RCC 7860 (cell line): ENCODE data around the gene PWP2.
"Not testable (repeated sequence)": the region's sequence is repeated elsewhere in the genome, so short reads cannot be mapped to it uniquely, and the experiment has no call there.

Experiments
- DNase-seq: peaks from one replicate; pipeline ENCODE4 v3.0.0-alpha.2; 2015; ENCODE audit warnings: low spot score
- FAIRE-seq: peaks from 2 replicates; lab custom pipeline; 2012; peaks lifted over from hg19 to GRCh38; lab: Jason Lieb, UNC

Gene PWP2

DNA sequence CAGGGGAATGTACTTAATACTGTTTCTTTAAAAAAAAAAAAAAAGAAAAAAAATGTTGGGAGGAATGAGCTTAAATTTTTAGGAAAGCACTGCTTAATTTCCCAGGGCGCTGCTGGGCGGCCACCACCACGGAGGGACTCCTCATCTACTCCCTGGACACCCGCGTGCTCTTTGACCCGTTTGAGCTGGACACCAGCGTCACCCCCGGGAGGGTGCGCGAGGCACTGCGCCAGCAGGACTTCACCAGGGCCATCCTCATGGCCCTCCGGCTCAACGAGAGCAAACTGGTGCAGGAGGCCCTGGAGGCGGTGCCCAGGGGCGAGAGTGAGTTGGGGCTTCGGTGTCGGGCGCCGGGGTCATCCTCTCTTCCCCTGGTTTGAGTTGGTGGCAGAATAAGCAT lies 20.6 kb downstream of the PWP2 start:
- FAIRE-seq, DNase-seq: not testable (repeated sequence)

DNA sequence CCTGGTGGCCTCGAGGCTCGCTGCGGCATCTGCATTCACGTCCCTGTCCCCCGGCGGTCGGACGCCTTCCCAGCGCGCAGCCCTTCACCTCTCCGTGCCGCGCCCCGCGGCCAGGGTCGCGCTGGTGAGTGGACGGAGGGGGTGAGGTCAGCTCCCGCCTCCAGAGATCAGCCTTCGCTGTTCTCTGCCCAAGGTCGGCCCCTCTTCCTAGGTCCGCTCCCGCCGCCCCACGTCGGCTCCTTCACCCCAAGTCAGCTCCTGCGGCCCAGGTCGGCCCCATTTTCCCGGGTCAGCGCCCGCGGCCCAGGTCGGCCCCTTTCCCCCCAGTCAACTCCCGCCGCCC lies 26.5 kb downstream of the PWP2 start:
- DNase-seq, FAIRE-seq: not testable (repeated sequence)

DNA sequence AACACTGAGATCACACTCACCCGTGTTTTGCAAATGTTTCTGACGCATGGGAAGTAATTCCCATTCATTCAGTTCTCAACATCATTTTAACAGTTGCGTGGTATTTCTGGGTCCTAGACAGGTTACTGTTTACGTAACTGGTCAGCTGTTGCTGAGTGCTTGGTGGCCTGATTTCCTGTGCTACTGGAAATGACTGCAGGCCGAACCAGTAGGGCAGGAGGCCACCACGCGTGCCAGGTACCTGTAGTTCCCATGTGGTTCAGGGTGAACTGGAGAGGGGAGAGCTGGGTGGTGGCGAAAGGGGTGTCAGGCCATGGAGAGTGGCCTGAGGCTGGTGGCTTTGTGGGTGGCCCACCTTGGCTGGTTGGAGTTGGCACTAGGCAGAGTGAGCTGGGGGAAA lies 27.5 kb downstream of the PWP2 start:
- DNase-seq, FAIRE-seq: not testable (repeated sequence)

DNA sequence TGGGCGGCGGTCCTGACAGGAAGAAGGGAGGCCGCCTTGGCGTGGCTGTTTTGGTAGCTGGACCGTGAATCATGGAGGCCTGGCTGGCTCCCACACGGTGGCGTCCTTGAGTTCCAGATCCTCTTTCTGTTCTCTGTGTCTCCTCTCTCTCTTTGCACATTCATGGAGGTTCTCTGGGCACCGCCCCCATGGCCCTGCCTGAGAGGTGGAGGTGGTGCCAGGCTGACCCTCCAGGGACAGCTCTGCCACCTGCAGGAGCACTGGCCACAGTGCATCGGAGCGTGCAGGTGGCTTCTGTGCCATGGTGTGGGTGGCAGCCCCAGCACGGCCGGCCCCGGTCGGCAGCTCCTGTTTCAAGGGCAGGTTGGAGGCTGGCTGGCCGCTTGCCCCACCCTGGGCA lies 30.8 kb downstream of the PWP2 start:
- DNase-seq = not testable (repeated sequence)
- peak; percentile 85 for FAIRE-seq

DNA sequence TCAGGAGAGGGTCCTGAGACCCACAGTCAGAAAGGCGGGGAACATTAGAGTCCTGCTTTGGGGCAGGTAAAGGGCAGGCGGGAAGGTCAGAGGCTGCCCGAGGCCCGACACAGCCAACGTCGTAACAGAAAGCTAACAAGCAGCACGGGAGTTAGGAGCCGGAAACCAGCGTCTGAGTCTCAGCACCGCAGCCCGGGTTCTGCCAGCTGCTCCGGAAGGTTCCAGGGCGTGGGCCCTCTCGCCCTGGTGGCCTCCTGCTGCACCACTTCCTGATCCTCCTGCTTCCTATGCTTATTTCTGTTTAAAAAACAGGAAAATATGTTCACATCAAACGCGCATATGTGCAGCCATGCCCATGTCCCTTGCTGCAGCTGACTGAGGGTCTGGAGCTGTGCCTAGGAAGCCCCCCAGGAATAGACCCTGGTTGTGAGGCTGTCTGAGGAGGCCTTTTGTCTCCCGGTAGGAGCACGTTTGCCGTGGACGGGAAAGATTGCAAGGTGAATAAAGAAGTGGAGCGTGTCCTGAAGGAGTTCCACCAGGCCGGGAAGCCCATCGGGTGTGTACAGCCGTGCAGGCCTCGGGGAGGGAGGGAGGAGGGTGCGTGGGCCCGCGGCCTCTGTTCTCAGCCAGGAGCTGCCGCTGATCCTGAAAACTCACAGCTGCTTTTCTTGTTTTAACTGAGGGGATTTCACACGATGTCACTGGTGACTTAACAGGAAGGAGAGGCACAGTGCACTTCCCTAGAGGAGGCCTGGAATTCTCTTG lies 32.8 kb downstream of the PWP2 start:
- DNase-seq, FAIRE-seq: not testable (repeated sequence)

DNA sequence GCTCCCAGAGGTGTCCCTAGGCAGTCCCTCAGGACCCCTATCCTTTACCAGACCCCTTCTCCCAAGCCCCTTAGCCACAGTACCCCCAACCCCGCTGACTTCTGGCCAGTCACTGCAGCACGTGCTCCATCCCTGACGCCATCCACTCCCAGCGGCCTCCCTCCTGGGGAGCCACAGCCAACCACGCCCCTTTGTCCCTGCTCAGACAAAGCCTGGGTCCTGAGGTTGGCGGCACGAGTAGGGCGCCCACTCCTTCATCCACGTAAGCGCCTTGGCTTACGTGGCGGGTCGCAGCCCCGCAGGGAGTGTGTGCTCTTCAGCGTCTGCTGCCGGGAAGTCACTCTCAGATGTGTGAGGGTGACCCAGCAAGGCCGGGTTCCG lies 33.3 kb downstream of the PWP2 start:
- not testable (repeated sequence) for FAIRE-seq, DNase-seq

DNA sequence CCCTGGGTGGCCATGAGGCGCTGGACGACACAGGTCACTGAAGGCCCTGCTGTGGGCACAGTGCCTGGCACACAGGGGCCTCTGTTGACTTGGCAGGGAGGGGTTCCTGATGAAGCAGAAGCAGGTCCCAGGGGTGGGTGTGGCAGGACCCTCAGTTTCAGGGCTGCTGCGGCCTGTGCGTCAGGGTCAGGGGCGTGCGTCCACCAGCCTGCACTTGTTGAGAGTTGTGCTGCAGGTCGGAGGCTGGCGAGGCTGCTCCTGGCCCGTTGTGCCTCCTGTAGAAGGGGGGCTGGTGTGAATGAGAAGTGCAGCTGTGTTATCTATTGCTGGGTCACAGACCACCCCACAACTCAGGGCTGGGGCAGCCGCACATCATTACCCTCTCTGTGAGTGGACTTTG lies 35.3 kb downstream of the PWP2 start:
- FAIRE-seq, DNase-seq: not testable (repeated sequence)

GRCh38 chr21:44143380-44143779 lies 36.2 kb downstream of the PWP2 start:
- DNase-seq = not testable (repeated sequence)

GRCh38 chr21:44143996-44144395 lies 36.8 kb downstream of the PWP2 start:
- not testable (repeated sequence) for DNase-seq

More at GRCh38 chr21:44143380-44143779, 36.2 kb downstream of the PWP2 start:
- FAIRE-seq = not testable (repeated sequence)

GRCh38 chr21:44144784-44145602 lies 37.8 kb downstream of the PWP2 start:
- FAIRE-seq, DNase-seq: not testable (repeated sequence)

More at GRCh38 chr21:44143996-44144395, 36.8 kb downstream of the PWP2 start:
- FAIRE-seq = not testable (repeated sequence)

GRCh38 chr21:44145616-44146015 lies 38.4 kb downstream of the PWP2 start:
- not testable (repeated sequence) for FAIRE-seq, DNase-seq

- DNase-seq, FAIRE-seq: not testable (repeated sequence)
Measured at GRCh38 chr21:44147108-44147507, 39.9 kb downstream of the PWP2 start.

DNA sequence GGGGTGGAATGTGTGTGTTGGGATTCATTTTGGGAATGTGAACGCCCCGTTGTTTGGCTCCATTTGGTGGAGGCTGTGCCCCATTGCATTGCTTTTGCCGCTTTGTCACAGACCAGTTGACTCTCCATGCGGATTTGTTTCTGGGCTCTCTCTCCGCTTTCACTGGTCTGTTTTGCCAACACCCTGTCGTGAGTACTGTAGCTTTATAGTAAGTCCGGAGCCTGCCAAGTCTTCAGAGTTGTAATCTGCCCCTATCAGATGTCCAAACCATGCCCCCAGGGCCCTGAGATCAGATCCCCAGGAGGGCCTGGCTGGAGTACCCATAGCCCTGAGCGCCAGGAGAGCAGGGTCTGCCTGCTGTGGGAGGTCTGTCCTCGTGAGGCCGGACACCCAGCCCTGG lies 43.1 kb downstream of the PWP2 start:
- FAIRE-seq, DNase-seq: not testable (repeated sequence)

DNA sequence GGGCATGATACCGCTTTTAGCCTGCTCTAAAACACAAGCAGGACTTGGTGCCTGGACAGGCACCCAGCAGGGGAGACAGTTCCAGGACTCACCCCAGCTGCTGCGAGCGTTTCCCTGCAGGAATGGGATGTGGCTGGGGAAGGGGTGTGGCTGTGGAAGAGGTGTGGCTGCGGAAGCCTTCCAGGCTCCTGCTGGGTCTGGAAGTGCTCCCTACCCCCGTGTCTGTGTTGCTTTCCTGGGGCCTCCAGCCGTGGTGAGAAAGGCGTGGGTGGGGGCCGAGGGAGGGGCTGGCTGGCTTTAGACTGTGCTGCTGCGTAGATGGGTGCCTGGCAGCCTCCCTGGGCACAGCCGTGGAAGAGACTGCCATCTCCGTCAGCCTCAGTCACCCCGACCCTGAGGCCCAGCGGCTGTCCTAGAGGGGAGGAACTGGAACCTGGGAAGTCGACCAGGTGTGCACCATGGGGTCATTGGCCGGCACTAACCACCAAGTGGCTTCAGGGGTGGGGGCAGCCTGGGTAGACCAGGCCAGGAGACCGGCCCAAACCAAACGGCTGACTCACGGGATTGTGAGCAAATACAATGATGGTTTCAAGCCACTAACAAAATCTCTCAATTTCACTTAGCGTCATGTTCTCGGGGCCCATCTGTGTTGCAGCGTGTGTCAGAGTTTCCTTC lies 46.2 kb downstream of the PWP2 start:
- FAIRE-seq, DNase-seq: not testable (repeated sequence)

GRCh38 chr21:44153889-44154228 lies 46.7 kb downstream of the PWP2 start:
- FAIRE-seq, DNase-seq: not testable (repeated sequence)

GRCh38 chr21:44154816-44155230 lies 47.6 kb downstream of the PWP2 start:
- not testable (repeated sequence) for FAIRE-seq, DNase-seq

DNA sequence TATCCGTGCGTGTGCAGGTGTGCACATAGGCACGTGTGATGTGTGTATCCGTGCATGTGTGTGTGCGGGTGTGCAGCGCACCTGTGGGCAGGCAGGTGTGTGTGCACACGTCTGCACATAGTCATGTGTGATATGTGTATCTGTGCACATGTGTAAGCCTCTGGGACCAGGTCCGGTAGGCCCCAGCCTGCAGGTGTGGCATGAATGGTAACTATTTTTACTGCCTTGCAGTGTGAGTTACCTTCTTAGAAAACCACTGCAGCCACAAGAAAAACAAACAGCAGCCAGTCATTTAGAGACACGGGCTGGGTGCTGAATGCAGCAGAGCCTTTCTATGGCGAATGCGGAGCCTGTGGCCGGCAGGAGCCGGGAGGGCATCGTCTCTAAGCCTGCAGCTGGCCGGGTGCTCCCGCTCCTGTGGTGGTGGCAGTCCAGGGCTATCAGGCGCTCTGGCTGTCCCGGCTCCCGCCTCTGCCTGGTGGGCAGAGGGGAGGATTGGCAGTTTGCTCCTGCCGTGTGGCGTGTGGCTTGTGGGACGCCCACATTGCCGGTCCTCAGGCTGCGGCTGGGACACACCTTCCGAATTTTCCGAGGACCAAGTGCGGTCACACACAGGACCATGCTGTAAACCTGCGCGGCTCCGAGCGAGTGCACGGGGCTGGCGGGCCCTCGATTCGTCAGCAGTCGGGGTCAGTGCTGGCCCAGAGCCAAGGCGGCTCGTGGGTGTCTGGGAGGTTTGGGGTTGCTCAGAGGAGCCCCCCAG lies 48.2 kb downstream of the PWP2 start:
- FAIRE-seq, DNase-seq: not testable (repeated sequence)

DNA sequence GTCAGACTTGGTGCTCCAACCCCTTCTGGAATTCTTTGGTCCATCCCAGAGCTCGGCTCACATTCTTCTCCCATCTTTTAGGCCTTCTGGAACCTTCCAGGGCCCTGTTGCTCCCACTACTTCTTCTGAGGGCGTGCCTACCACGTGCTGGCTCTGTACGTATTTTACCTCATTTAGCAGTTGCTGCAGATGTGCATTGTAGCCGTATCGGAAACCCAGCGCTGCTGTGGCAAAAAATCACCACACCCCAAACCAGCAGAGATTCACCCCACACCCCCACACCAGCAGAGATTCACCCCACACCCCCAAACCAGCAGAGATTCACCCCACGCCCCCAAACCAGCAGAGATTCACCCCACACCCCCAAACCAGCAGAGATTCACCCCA lies 48.8 kb downstream of the PWP2 start:
- not testable (repeated sequence) for DNase-seq, FAIRE-seq

DNA sequence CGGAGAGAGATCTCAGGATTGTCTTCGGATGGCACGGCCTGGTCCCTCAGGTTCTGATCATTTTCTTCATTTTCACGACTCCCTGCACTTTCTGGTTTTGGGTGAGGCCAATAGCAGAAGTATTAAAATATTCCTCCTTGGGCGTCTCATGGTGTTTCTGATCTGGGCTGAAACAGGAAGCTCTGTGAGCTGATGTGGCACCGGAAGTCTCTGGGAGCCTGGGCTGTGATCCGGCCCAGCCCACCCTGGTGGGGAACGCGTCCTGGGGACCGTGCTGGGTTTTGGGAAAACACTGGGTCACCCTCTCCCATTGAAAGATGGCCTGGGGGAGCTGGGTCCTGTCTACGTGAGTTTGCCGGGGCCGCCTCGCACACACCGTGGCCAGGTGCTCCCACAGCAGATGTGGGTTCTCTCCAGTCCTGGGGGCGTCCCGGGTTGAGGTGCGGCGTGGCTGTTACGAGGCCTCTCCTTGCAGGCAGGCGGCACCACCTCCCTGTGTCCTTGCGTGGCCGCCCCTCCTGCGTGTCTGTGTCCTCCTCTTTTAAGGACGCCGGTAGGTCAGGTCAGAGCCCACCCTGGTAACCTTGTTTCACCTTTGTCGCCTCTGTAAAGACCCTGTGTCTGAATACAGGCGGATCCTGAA lies 50.4 kb downstream of the PWP2 start:
- not testable (repeated sequence) for DNase-seq, FAIRE-seq

DNA sequence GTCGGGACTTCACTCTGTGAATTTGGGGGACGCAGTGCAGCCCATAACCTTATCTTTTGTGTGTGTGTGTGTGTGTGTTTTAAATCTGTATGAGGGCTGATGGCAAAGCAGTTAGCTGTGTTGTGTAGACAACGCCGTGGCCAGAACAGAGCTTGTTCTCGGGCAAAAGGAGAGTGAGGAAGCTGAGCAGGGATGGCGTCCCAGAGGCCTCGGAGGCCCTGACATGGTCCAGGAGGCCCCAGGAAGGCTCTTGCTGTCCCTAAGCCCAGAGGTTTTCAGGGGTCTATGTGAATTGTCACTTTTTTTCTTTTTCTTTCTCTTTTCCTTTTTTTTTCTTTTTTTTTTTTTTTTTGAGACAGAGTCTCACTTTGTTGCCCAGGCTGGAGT lies 50.9 kb downstream of the PWP2 start:
- not testable (repeated sequence) for FAIRE-seq, DNase-seq
